Measurements from ENCODE around the gene MKRN1.
"Not testable (repeated sequence)": the region's sequence is repeated elsewhere in the genome, so short reads cannot be mapped to it uniquely, and the experiment has no call there.

The MKRN1 gene

DNA sequence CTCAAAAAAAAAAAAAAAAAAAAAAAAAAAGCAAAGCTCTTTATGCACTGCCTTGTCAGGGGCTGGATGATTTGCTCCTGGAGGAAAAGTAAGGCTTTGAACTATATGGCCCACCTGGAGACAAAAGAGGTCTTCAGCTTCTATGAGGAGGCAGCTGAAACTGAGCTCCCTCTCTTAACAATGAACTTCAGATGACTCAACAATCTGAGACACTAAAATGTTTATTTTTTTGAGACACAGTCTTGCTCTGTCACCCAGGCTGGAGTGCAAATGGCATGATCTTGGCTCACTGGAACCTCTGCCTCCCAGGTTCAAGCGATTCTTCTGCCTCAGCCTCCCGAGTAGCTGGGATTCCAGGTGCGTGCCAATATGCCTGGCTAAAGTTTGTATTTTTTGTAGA is 38.7 kb downstream of the MKRN1 start:
- DNase-seq (ENCODE audit: low read depth in 2 of 2): no peak

DNA sequence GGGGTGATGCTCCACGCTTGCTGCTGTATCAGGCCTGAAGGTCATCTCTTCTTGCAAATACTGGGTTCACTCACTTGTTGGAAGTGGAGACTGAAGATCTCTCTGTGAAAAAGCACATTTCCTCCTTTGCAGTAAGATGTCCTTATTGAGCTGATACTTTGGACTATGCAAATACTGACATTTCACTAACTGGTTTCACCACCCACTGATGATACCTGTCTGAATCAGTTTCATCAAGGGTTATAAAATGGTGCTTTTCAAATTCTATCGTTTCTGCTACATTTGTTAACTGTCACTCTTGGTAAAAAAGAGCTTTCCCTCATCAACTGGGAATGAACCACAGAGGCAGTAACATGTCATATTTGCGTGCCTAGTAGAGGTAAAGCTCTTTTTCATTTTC is 39.9 kb downstream of the MKRN1 start:
- DNase-seq (ENCODE audit: low read depth in 2 of 2): no peak

DNA sequence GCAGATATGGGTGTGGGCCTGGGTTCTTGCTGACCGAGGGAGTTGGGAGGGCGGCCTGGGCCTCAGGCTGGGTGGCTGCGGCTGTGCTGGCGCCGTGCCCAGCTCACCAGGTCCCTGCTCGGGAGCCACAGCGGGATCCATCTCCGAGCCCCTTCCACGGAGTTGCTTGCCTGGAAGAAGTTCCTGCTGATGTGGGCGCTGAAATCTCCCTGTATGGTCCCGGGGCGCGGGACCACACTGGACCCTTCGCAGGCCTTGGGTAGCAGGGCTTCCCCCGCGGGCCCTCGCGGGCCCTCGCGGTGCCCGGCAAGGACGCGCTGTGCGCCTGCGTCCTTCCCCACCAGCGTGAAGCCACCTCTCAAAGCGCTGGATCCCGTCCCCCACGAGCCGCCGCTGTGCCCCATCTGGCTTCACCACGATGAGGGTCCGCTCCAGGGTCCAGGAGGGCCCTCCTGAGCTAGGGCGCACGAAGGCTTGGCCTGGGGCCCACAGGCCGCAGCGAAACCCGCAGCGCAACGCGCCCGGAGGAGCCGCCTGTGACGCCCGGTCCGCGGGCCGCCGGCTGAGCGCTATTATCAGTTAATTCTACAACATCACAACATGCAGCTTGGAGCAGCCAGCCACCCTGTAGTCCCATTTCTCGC is 43.9 kb downstream of the MKRN1 start:
- no peak for DNase-seq (ENCODE audit: low read depth in 2 of 2)

DNA sequence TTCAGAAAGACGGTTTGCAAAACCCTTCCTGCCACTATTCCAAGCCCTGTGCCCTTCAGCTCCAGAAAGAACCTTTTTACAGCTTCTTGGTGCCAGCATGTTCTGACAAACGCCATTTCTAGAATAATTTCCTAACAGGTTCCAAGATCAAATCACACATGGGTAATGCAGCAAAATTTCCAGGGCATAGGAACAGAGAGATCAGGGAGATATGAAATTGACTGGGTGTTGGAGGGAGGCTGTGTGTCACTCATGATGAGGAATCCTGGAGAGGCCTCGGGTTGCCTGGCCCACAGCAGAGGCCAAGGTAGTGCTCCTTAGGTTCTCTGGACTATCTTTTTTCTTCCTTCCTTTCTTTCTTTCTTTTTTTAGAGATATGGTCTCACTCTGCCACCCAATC is 45.9 kb downstream of the MKRN1 start:
- DNase-seq (ENCODE audit: low read depth in 2 of 2): no peak

DNA sequence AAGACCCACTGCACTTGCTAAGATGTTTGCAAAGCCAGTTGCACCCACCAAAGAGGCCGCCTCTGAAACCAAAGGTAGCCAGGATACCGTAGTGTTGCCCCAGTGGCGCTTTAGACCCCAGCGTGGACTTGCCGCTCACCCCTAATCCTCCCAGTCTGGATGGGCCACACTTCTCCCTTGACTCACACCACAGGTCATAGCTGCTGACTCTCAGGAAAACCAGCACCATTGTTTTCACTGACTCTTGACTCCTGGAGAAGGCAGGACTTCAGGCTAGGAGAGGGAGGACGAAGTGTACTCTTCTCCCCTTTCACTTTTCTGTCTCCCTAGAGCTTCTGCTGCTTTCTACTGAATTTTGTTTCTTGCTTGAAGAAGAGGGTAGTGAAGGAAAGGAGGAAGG is 53.2 kb downstream of the MKRN1 start:
- DNase-seq (ENCODE audit: low read depth in 2 of 2): no peak

DNA sequence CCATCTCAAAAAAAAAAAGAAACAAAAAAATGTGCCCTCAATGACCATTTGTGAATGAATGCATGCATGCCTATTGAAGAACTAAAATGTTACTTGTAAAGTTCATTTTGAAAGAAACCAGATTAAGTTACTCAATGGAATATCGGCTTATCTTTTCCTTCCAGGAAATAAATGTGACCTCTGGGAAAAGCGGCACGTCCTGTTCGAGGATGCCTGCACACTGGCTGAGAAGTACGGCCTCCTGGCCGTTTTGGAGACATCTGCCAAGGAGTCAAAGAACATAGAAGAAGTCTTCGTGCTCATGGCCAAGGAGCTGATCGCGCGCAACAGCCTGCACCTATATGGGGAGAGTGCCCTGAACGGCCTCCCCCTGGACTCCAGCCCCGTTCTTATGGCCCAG is 53.6 kb downstream of the MKRN1 start:
- DNase-seq (ENCODE audit: low read depth in 2 of 2): no peak

DNA sequence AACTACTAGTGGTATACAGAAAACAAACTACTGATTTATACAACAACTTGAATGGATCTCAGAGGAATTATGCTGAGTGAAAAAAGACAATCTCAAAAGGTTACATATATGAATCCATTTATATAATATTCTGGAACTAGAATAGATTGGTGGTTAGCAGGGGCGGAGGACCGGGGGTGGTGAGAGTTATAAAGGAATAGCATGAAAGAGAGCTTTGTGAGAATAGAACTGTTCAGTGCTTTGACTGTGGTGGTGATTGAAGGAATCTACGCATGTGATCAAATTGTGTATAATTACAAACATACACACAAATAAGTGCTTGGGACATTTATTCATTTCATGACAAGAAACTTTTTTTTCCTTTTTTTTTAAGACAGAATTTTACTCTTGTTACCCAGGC is 55.8 kb downstream of the MKRN1 start:
- DNase-seq (ENCODE audit: low read depth in 2 of 2): no peak

DNA sequence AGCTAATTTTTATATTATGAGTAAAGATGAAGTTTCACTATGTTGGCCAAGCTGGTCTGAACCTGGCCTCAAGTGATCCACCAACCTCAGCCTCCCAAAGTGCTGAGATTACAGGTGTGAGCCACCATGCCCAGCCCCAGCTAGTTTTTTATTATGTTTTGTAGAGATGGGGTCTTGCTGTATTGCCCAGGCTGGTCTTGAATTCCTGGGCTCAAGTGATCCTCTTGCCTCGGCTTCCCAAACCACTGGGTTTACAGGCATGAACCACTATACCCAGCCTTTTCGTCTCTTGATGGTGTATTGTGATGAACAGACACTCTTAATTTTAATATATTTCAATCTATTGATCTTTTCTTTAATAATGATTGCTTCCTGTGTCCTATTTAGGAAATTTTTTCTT is 57.8 kb downstream of the MKRN1 start:
- no peak for DNase-seq (ENCODE audit: low read depth in 2 of 2)

DNA sequence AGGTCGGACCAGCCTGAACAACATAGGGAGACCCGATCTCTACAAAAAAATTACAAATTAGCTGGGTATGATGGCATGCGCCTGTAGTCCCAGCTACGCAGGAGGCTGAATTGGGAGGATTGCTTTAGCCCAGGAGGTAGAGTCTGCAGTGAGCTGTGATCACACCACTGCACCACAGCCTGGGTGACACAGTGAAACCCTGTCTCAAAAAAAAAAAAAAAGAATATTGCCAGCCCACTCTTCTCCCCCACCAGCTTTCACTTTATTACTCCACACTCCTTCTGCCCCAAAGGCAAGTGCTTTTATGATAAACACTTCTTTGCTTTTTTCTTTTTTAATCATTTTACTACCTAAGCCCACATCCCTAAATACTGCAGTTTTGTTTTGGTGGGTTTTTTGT is 60.7 kb downstream of the MKRN1 start:
- no peak for DNase-seq (ENCODE audit: low read depth in 2 of 2)

DNA sequence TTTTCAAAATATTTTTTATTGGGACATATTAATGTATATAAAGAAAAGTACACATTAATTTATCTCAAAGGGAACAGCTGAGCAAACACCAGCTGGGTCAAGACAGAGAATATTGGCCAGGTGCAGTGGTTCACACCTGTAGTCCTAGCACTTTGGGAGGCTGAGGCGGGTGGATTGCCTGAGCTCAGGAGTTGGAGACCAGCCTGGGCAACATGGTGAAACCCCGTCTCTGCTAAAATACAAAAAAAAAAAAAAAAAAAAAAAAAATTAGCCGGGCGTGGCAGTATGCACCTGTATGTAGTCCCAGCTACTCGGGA is 61.2 kb downstream of the MKRN1 start:
- not testable (repeated sequence) for DNase-seq (ENCODE audit: low read depth in 2 of 2)

DNA sequence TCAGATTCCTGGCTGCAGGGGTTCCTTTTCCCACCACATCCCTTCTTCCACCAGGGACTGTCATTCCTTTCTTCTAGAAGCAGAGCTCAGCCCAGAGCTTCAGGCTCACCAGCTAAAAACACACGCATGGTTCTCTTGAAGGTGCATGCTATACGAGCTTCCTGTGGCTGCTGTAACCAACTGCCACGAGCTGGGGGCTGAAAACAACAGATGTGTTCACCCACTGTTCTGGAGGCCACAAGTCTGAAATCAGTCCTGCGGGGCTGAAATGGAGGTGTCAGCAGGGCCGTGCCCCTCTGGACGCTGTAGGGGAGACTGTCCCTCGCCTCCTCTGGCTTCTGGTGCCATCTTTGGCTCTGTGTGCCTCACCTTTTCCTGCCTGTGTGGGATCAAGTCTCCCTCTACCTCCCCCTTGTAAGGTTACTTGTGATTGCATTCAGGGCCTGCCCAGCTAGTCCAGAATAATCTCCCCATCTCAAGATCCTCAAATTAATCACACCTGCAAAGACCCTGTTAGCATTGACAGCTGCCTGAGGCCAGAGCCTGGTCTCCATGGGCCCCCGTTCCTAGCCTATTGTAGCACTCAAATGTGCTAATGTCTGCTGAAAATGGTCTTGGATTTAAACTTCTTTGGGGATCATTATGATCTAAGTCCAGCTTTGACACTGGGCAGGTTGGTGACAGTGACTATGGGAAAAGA is 61.7 kb downstream of the MKRN1 start:
- DNase-seq (ENCODE audit: low read depth in 2 of 2): no peak

DNA sequence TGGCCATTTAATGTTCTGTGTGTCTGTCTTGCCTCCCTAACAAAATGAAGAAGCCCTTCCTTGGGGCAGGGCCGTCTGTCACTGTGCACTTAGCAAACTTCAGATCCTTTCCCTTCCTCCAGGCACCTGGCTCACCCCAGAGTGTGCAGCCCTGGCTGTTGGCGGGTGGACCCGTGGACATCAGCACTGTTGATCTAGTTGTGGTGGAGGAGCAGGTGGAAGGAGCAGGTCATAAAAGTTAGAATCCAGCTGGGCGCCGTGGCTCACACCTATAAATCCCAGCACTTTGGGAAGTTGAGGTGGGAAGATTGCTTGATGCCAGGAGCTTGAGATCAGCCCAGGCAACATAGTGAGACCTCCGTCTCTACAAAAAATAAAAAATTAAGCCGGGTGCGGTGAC is 62.7 kb downstream of the MKRN1 start:
- DNase-seq (ENCODE audit: low read depth in 2 of 2): no peak

DNA sequence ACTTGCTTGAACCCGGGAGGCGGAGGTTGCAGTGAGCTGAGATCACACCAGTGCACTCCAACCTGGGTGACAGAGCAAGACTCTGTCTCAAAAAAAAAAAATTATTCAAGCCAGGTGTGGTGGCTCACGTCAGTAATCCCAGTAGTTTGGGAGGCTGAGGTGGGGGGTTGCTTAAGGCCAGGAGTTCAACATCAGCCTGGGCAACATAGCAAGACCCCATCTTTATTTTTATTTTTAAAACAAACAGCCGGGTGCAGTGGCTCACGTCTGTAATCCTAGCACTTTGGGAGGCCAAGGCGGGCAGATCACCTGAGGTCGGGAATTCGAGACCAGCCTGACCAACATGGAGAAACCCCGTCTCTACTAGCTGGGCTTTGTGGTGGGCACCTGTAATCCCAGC is 63.5 kb downstream of the MKRN1 start:
- not testable (repeated sequence) for DNase-seq (ENCODE audit: low read depth in 2 of 2)

DNA sequence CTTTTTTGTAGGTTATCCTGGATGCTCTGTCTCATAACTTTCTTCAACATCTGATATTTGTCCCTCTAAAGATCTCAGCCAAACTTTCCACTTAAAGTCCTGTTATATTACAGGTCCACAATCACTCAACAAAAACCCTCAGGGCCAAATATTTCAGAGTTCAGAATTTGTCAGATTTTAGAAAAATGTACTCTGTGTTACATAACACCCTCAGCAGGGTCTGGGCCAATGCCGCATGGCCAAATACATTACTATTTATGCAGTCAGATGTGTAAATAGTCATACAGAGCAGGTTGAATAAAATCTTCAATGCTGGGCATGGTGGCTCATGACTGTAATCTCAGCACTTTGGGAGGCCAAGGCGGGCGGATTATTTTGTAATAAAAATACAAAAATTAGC is 63.9 kb downstream of the MKRN1 start:
- no peak for DNase-seq (ENCODE audit: low read depth in 2 of 2)

DNA sequence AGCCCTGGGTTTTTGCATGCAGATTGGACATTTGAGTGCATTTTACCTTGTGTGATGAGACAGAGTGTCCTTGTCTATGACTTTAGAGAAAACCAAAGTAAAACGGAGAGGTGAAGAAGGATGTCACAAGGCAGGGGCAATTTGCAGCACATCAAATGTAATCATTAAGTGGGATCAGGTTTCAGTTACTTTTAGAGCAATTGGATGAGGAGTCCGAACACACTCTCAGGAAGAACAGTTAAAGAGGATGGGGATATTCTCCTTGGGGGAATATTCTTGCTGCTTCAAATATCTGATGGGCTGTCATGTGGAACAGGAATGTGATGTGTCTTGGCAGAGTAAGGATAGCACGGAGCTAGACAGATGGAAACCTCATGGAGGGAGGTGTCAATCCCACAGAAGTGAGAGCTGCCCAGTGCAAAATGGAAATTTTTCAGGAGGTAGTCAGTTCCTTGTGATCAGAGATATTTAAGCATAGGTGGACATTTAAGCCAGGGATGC is 74.7 kb downstream of the MKRN1 start:
- DNase-seq (ENCODE audit: low read depth in 2 of 2): no peak

DNA sequence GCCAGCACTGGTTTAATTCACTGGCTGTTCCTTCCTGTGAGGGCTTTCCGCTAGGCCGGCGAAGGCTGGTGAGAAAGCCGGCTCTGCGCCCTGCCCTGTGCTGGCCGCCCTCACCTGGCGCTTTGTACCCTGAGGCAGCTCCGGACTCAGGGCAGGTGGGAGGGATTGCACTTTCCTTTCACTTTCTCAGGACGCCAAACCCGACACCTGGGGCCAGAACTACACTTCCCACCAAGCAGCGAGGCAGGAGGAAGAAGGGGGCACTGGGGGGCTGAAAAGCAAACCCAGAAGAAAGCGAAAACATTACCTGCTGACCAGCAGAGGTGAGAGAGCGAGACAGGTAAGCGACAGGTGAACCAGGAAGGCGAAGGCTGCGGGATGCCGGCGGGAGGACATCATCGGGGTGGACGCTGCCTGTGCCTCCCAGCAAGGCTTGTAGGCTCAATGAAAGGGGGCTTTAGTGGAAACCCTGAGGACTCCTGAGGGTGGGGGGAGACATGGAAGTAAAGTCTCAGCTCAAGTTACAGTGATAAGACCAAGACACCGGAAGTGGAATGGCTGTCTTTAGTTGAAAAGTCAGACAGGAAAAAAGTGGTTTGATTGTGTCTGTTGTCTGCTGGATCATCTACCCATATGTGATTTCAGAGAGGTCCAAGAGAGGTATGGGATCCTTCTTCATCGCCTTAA is 75.3 kb downstream of the MKRN1 start, which contains the start of gene RAB19:
RAB19 (plus strand) TSS at position 181 of the 687 bp plus-strand sequence. CDS start 3,589 bp downstream, outside the sequence.
- DNase-seq (ENCODE audit: low read depth in 2 of 2): peak in 1 of 2 donors; percentile 10
